ENCODE results near the gene PALM.

DNA sequence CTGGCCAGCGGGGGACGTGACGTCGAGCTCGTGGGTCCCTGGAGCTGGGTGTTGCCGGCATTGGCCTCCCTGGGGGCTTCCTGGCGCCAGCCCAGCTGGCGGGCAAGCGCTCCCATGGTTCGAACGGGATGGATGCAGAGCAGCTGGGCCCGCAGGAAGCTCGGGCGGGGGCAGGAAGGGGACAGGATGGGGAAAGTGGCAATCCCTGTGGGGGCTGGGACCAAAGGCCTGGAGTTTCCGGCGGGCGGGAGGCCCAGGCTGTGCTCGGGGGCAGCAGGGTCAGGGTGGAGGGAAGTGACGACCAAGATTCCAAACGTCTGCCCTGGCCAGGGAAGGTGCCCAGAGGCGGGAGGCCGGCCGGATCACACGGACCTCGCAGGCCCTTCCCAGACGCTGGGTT lies 19.3 kb downstream of the PALM start:
- TF ChIP-seq REST (IDR thresholded peaks at IDR 0.05; ENCODE audit: insufficient read depth in 1 of 2, low read depth in 2 of 2, low read length in 2 of 2) (no peak), POLR2AphosphoS5 (IDR thresholded peaks at IDR 0.05; ENCODE audit: low read depth, low read length) (no peak), SIN3A (IDR thresholded peaks at IDR 0.05; ENCODE audit: borderline replicate concordance, insufficient read depth, low read length) (no peak), TAF1 (IDR thresholded peaks at IDR 0.05; ENCODE audit: borderline replicate concordance, insufficient read depth, low read length) (no peak), FOXP2 (optimal IDR thresholded peaks at IDR 0.05; ENCODE audit: borderline replicate concordance, extremely low read depth, extremely low read length, insufficient read depth) (peak; percentile 63)

Data from PFSK-1 (cell line).